Body of pancreas (tissue), 4 donors: ENCODE measurements around the gene PHLDB3.

Experiments used
- POLR2A ChIP-seq, 3 donors: fragments of 450-650 bp; IDR thresholded peaks; one replicate each; pipeline ENCODE4 v1.6.1; 2016; ENCODE audit warnings: antibody characterized with exemption in 3 of 3, mild to moderate bottlenecking in 2 of 3
- TF ChIP-seq, protein P1 (sequence below), 7 experiments: fragments of 450-650 bp in 4 of 7; fragments of 200-600 bp in 3 of 7; sonication (generic) in 3 of 7; IDR thresholded peaks; one replicate each; pipeline ENCODE4 v1.5.1; 2016 to 2019; ENCODE audit warnings: antibody characterized with exemption in 7 of 7

DNA sequence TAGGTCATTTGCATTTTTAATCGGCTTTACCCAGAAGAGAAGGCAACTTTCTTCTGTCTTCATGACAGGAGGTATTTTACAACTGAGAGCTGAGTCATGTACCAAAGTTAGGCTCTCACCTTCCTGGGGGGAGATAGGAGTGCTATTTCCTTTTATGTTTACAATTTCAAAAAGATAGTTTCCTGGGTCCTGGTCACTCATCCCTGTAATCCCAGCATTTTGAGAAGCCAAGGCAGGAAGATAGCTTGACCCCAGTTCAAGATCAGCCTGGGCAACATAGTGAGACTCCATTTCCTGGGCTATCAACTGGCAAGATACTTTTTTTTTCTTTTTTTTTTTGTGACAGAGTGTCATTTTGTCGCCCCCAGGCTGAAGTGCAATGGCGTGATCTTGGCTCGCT lies 46.7 kb downstream of the PHLDB3 start:
- TF ChIP-seq, protein P1, sequence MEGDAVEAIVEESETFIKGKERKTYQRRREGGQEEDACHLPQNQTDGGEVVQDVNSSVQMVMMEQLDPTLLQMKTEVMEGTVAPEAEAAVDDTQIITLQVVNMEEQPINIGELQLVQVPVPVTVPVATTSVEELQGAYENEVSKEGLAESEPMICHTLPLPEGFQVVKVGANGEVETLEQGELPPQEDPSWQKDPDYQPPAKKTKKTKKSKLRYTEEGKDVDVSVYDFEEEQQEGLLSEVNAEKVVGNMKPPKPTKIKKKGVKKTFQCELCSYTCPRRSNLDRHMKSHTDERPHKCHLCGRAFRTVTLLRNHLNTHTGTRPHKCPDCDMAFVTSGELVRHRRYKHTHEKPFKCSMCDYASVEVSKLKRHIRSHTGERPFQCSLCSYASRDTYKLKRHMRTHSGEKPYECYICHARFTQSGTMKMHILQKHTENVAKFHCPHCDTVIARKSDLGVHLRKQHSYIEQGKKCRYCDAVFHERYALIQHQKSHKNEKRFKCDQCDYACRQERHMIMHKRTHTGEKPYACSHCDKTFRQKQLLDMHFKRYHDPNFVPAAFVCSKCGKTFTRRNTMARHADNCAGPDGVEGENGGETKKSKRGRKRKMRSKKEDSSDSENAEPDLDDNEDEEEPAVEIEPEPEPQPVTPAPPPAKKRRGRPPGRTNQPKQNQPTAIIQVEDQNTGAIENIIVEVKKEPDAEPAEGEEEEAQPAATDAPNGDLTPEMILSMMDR (IDR thresholded peaks at IDR 0.05): no peak
- TF ChIP-seq POLR2A (IDR thresholded peaks at IDR 0.05): no peak
